Spleen (tissue), 11 donors: ENCODE data around the gene AHRR. TPM values are rescaled to one million over a fixed set of nuclear protein-coding genes. Genes with fewer than 3 reads are reported as not detected.

Source experiments
- DNase-seq: peaks from one replicate; pipeline ENCODE4 v3.0.0-alpha.2; 2020
- H3K27ac ChIP-seq, 8 donors: fragments of 200-600 bp; sonication (generic) in 7 of 8; 1 replicate in 4 of 8; 2 replicates in 4 of 8; pipeline versions ENCODE4 v1.5.0 to v1.8.0; 2016 to 2021; ENCODE audit warnings: inconsistent platforms in 4 of 8, mild to moderate bottlenecking in 4 of 8, moderate library complexity in 1 of 8
- H3K27me3 ChIP-seq, 7 donors: fragments of 200-600 bp; sonication (generic) in 6 of 7; replicated peaks in 1 of 7; 1 replicate in 4 of 7; 2 replicates in 3 of 7; pipeline versions ENCODE4 v1.5.0 to v1.8.0; 2016 to 2021; ENCODE audit warnings: inconsistent platforms in 3 of 7, mild to moderate bottlenecking in 1 of 7
- H3K36me3 ChIP-seq, 6 donors: fragments of 200-600 bp; sonication (generic) in 5 of 6; 1 replicate in 4 of 6; 2 replicates in 2 of 6; pipeline versions ENCODE4 v1.5.0 to v1.8.0; 2016 to 2021; ENCODE audit warnings: inconsistent platforms in 2 of 6
- H3K4me1 ChIP-seq, 6 donors: fragments of 200-600 bp; sonication (generic) in 5 of 6; 1 replicate in 3 of 6; 2 replicates in 3 of 6; pipeline versions ENCODE4 v1.5.0 to v1.8.0; 2016 to 2021; ENCODE audit warnings: inconsistent platforms in 3 of 6
- H3K4me3 ChIP-seq, 8 donors: fragments of 200-600 bp; sonication (generic) in 7 of 8; 1 replicate in 4 of 8; 2 replicates in 4 of 8; pipeline versions ENCODE4 v1.5.0 to v1.8.0; 2016 to 2021; ENCODE audit warnings: inconsistent platforms in 4 of 8, mild to moderate bottlenecking in 4 of 8, moderate library complexity in 2 of 8
- H3K9me3 ChIP-seq, 8 donors: fragments of 200-600 bp; sonication (generic) in 7 of 8; 1 replicate in 4 of 8; 2 replicates in 4 of 8; pipeline versions ENCODE4 v1.5.0 to v1.8.0; 2016 to 2021; ENCODE audit warnings: inconsistent platforms in 4 of 8
- CTCF ChIP-seq, 11 experiments: fragments of 200-600 bp in 7 of 11; fragments of 450-650 bp in 4 of 11; sonication (generic) in 4 of 11; IDR thresholded peaks in 8 of 11; conservative IDR thresholded peaks in 3 of 11; 1 replicate in 7 of 11; 2 replicates in 4 of 11; pipeline versions ENCODE4 v1.4.0 to v1.8.0; 2016 to 2021; ENCODE audit warnings: antibody characterized with exemption in 11 of 11, inconsistent platforms in 4 of 11, mild to moderate bottlenecking in 1 of 11
- POLR2A ChIP-seq, 3 donors: fragments of 450-650 bp; IDR thresholded peaks; one replicate each; pipeline ENCODE4 v1.5.1; 2017; ENCODE audit warnings: antibody characterized with exemption in 3 of 3, mild to moderate bottlenecking in 1 of 3
- POLR2AphosphoS5 ChIP-seq, 3 donors: sonication (generic); formaldehyde crosslinking; IDR thresholded peaks; one replicate each; pipeline ENCODE4 v1.5.1; 2017; ENCODE audit warnings: antibody characterized with exemption in 3 of 3
- WGBS, 5 donors: extraction: QIAGEN DNeasy Blood & Tissue Kit in 3 of 5; methylation state at CpG; one replicate each; pipeline versions ENCODE4 v1.1.5 to v1.1.7; 2013 to 2018; 5-methylcytosine and 5-hydroxymethylcytosine counted together
- intact Hi-C: fragments of 100-400 bp; cut with DNase I; formaldehyde crosslinking; loops from one replicate; pipeline ENCODE4 v1.15.0; 2023; ENCODE audit warnings: low total_unique reads
- polyA plus RNA-seq, 3 donors: library from polyadenylated mRNA; stranded (reverse); fragments of 200-250 nt; gene quantifications; one replicate each; pipeline ENCODE4 v1.2.1, GENCODE V29; 2013
- total RNA-seq, 7 donors: library from RNA; depleted of rRNA in 3 of 7; stranded (reverse); fragments of >200 nt in 3 of 7; fragmentation: NEBNext Ultra II Directional in 4 of 7; extraction: Animal tissue kit (Norgen Biotek cat#: 25700) in 4 of 7; gene quantifications; one replicate each; pipeline versions ENCODE4 v1.1.0 to v1.2.1, GENCODE V29; 2016 to 2021
- donor health status: healthy with polysubstance abuse.
- donor health status: DM: no; HTN: no; CAD: no; lungs with moderate emphysema.
- donor health status: DM: no; HTN: no; CAD: no.
- donor health status: Bipolar disorder and iron deficiency.
- donor health status: healthy.
- donor health status: DM: no; HTN: no; CAD: no.
- donor health status: DM: yes; HTN: yes; CAD: no.

AHRR gene
- total and polyA plus RNA-seq, 10 donors = 0.96 to 28.5 (median 13.2) TPM

- Histone ChIP-seq H3K36me3 (peaks cover 0 to 100% (median 89%) of the 10 kb centered on the region in 6 donors), H3K4me1 (peaks cover 0 to 29% (median 0%) of the 10 kb centered on the region in 6 donors), H3K27me3 (no peaks in the 10 kb centered on the region), H3K4me3 (no peak overlapping the region), H3K9me3 (peaks cover 0 to 15% (median 13%) of the 10 kb centered on the region in 8 donors), H3K27ac (no peak overlapping the region)
- TF ChIP-seq POLR2A (IDR thresholded peaks at IDR 0.05) = no peak
- no peak for TF ChIP-seq POLR2AphosphoS5 (IDR thresholded peaks at IDR 0.05)
- no peak for TF ChIP-seq CTCF (IDR thresholded peaks at IDR 0.05 in 8 of 11, conservative IDR thresholded peaks at IDR 0.05 in 3 of 11)
- WGBS, 5 donors = 81 to 94% (median 93%) methylated on average over 23 to 28 of the region's 28 CpGs
- intact Hi-C loops = no loop called here
- peak; percentile 64 for DNase-seq
Observed at GRCh38 chr5:456351-457194, 135.1 kb downstream of the AHRR start.

- peaks cover 0 to 7% (median 5%) of the 10 kb centered on the region in 8 donors for H3K9me3 ChIP-seq
- DNase-seq = peak; percentile 68
- H3K27ac ChIP-seq = no peak overlapping the region
- intact Hi-C loops = no loop called here
- H3K4me3 ChIP-seq = no peak overlapping the region
- H3K4me1 ChIP-seq = peaks cover 0 to 29% (median 0%) of the 10 kb centered on the region in 6 donors
- H3K36me3 ChIP-seq = peaks cover 0 to 100% (median 89%) of the 10 kb centered on the region in 6 donors
- TF ChIP-seq POLR2AphosphoS5 (IDR thresholded peaks at IDR 0.05) (no peak), CTCF (IDR thresholded peaks at IDR 0.05 in 8 of 11, conservative IDR thresholded peaks at IDR 0.05 in 3 of 11) (no peak), POLR2A (IDR thresholded peaks at IDR 0.05) (no peak)
- H3K27me3 ChIP-seq = no peaks in the 10 kb centered on the region
- WGBS, 5 donors = 93 to 96% (median 94%) methylated on average over 18 to 19 of the region's 19 CpGs
Observed at GRCh38 chr5:457195-457961, 135.9 kb downstream of the AHRR start.

- H3K4me3 ChIP-seq = no peak overlapping the region
- intact Hi-C loops = no loop called here
- no peaks in the 10 kb centered on the region for H3K27me3 ChIP-seq
- peak; percentile 38 for DNase-seq
- TF ChIP-seq POLR2AphosphoS5 (IDR thresholded peaks at IDR 0.05) (no peak), CTCF (IDR thresholded peaks at IDR 0.05 in 8 of 11, conservative IDR thresholded peaks at IDR 0.05 in 3 of 11) (no peak), POLR2A (IDR thresholded peaks at IDR 0.05) (no peak)
- WGBS, 5 donors = 80 to 86% (median 82%) methylated on average over 17 of the region's 17 CpGs
- H3K9me3 ChIP-seq = no peaks in the 10 kb centered on the region
- peaks cover 0 to 21% (median 0%) of the 10 kb centered on the region in 6 donors for H3K4me1 ChIP-seq
- H3K36me3 ChIP-seq = peaks cover 0 to 100% (median 86%) of the 10 kb centered on the region in 6 donors
- no peak overlapping the region for H3K27ac ChIP-seq
Observed at GRCh38 chr5:458547-459353, 137.2 kb downstream of the AHRR start.
